ENCODE measurements around the gene MBD6.
A peak's percentile ranks its signal among the peaks of the same experiment; 100 is the strongest.

MBD6 gene

DNA sequence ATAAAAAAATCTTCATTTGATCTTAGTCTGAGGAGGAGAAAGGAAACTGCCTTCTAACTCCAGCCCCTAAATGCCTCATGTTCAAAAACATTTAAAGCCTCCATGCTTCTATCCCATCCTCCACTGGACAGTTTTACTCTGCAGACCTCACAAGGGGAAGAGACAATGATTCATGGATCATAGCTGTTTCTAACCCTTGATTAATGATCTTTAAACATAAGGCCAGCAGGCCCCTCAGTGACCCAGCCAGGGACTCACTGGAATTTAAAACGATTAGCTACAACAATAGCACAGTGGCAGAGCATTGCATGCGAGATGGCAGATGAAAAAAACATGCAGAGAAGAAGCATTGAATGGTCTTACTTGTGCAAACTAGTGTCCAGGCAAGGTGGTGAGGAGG is 18.4 kb downstream of the MBD6 start:
- Histone ChIP-seq H3K9ac (ENCODE audit: low read length) (no peak overlapping the region), H3K9me2 (replicated peaks; ENCODE audit: insufficient read depth, low read length) (no peaks in the 10 kb centered on the region), H3K27me3 (replicated peaks; ENCODE audit: insufficient read depth, low read length) (no peaks in the 10 kb centered on the region), H3K36me3 (replicated peaks; ENCODE audit: insufficient read depth, low read length) (no peaks in the 10 kb centered on the region), H3K9me3 (replicated peaks; ENCODE audit: insufficient read depth, low read length) (no peaks in the 10 kb centered on the region), H3K4me3 (ENCODE audit: low read length) (no peak overlapping the region), H3K4me1 (ENCODE audit: low read length) (peaks cover 7% of the 10 kb centered on the region; the same call in 1 of the 2 replicates), H4K20me1 (ENCODE audit: insufficient read depth, low read length) (no peaks in the 10 kb centered on the region), H3K4me2 (ENCODE audit: low read depth, low read length) (no peak overlapping the region), H3K27ac (ENCODE audit: low read length) (no peak overlapping the region), H3K79me2 (ENCODE audit: low read length) (peaks cover 21% of the 10 kb centered on the region), H3F3A (ENCODE audit: insufficient read depth, low read length) (no peaks in the 10 kb centered on the region), H2AFZ (ENCODE audit: low read length) (no peak overlapping the region)
- DNase-seq: no peak
- TF ChIP-seq, protein P1, sequence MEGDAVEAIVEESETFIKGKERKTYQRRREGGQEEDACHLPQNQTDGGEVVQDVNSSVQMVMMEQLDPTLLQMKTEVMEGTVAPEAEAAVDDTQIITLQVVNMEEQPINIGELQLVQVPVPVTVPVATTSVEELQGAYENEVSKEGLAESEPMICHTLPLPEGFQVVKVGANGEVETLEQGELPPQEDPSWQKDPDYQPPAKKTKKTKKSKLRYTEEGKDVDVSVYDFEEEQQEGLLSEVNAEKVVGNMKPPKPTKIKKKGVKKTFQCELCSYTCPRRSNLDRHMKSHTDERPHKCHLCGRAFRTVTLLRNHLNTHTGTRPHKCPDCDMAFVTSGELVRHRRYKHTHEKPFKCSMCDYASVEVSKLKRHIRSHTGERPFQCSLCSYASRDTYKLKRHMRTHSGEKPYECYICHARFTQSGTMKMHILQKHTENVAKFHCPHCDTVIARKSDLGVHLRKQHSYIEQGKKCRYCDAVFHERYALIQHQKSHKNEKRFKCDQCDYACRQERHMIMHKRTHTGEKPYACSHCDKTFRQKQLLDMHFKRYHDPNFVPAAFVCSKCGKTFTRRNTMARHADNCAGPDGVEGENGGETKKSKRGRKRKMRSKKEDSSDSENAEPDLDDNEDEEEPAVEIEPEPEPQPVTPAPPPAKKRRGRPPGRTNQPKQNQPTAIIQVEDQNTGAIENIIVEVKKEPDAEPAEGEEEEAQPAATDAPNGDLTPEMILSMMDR (IDR thresholded peaks at IDR 0.05; ENCODE audit: low read length): no peak
- TF ChIP-seq EZH2phosphoT487 (IDR thresholded peaks at IDR 0.05; ENCODE audit: low read length) (no peak), EZH2 (optimal IDR thresholded peaks at IDR 0.05; ENCODE audit: low read depth, low read length) (no peak)

DNA sequence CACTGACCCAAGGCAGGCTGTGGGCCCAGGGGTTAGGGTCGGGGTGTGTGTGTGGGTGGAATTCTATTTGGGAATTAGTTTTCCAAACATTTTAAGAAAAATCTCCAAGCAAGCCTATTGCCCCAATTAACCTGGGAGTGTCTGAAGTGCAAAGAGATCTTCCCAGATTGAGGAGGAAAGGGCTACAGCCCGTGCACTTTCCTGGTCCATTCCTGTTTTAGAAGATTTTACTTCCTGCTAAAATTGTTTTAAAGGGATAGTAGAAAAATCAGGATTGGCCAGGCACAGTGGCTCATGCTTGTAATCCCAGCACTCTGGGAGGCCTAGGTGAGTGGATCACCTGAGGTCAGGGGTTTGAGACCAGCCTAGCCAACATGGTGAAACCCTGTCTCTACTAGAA is 19.1 kb downstream of the MBD6 start:
- Histone ChIP-seq H3K4me3 (ENCODE audit: low read length) (no peak overlapping the region), H2AFZ (ENCODE audit: low read length) (no peak overlapping the region), H3K9ac (ENCODE audit: low read length) (no peak overlapping the region), H3F3A (ENCODE audit: insufficient read depth, low read length) (no peaks in the 10 kb centered on the region), H4K20me1 (ENCODE audit: insufficient read depth, low read length) (no peaks in the 10 kb centered on the region), H3K79me2 (ENCODE audit: low read length) (peaks cover 28% of the 10 kb centered on the region), H3K27me3 (replicated peaks; ENCODE audit: insufficient read depth, low read length) (no peaks in the 10 kb centered on the region), H3K4me2 (ENCODE audit: low read depth, low read length) (no peak overlapping the region), H3K9me3 (replicated peaks; ENCODE audit: insufficient read depth, low read length) (no peaks in the 10 kb centered on the region), H3K27ac (ENCODE audit: low read length) (no peak overlapping the region), H3K4me1 (ENCODE audit: low read length) (peaks cover 10% of the 10 kb centered on the region; the same call in 1 of the 2 replicates), H3K9me2 (replicated peaks; ENCODE audit: insufficient read depth, low read length) (no peaks in the 10 kb centered on the region), H3K36me3 (replicated peaks; ENCODE audit: insufficient read depth, low read length) (no peaks in the 10 kb centered on the region)
- DNase-seq: no peak
- TF ChIP-seq EZH2 (optimal IDR thresholded peaks at IDR 0.05; ENCODE audit: low read depth, low read length): no peak

DNA sequence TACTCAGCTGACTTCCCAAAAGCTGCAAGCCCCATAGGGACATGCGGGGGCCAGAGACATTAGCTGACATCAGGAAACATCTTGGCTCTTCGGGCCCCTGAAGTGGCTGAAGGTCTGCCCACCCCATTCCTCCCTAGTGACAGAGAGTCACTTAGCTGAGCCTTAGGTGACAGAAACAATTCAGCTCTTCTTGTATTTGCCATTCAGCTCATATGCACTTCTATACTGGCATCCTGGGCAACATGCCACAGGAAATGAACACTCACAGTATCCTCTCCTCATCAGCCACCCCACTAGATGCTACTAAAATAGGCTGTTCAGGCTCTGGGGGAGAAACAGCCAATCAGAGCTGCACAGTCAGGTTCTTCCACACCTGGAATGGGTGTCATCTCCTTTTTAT is 21.0 kb downstream of the MBD6 start:
- no peaks in the 10 kb centered on the region for H4K20me1 ChIP-seq (ENCODE audit: insufficient read depth, low read length)
- H3K9me3 ChIP-seq (replicated peaks; ENCODE audit: insufficient read depth, low read length): no peaks in the 10 kb centered on the region
- no peaks in the 10 kb centered on the region for H3K36me3 ChIP-seq (replicated peaks; ENCODE audit: insufficient read depth, low read length)
- H3F3A ChIP-seq (ENCODE audit: insufficient read depth, low read length): no peaks in the 10 kb centered on the region
- no peak overlapping the region for H2AFZ ChIP-seq (ENCODE audit: low read length)
- H3K4me3 ChIP-seq (ENCODE audit: low read length): no peak overlapping the region
- H3K27me3 ChIP-seq (replicated peaks; ENCODE audit: insufficient read depth, low read length): peaks cover 11% of the 10 kb centered on the region
- no peak overlapping the region for H3K9ac ChIP-seq (ENCODE audit: low read length)
- no peaks in the 10 kb centered on the region for H3K9me2 ChIP-seq (replicated peaks; ENCODE audit: insufficient read depth, low read length)
- H3K79me2 ChIP-seq (ENCODE audit: low read length): peaks cover 31% of the 10 kb centered on the region
- no peak overlapping the region for H3K27ac ChIP-seq (ENCODE audit: low read length)
- DNase-seq: no peak
- H3K4me1 ChIP-seq (ENCODE audit: low read length): peaks cover 10% of the 10 kb centered on the region; the same call in 1 of the 2 replicates
- H3K4me2 ChIP-seq (ENCODE audit: low read depth, low read length): no peak overlapping the region
- TF ChIP-seq, protein P1 (IDR thresholded peaks at IDR 0.05; ENCODE audit: low read length): no peak
- no peak for TF ChIP-seq EZH2 (optimal IDR thresholded peaks at IDR 0.05; ENCODE audit: low read depth, low read length)
- no peak for TF ChIP-seq EZH2phosphoT487 (IDR thresholded peaks at IDR 0.05; ENCODE audit: low read length)

DNA sequence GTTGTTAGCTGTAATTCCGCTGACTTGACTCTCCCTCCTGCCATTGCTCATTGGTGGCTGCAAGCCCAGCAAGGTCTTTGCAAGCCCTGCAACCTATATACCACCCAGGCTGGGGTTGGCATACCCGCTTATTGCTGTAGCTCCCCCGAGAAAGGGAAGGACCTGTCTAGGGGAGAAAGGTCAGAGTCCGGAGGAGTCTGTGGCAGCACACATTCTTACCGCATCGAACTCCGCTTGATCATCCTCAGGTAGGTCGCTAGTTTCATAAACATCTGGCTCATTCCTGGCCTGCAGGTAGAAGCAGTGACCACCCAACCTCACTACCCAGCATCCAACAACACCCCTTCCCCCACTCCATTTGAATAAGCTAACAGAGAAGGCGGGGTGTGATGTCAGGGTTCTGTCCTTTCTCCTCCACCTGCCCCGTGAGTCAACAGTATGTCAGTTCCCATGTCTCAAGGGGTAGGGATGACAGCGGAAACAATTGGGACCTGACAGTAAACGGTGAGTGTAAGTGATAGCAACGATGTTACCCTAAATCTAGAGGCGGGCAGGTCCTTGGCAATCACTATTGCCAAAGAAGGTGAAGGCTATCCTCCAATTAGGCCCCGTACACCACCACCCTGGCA is 23.3 kb downstream of the MBD6 start:
- H3K4me3 ChIP-seq (ENCODE audit: low read length): peak overlapping the region; percentile 96
- H3K9me2 ChIP-seq (replicated peaks; ENCODE audit: insufficient read depth, low read length): no peaks in the 10 kb centered on the region
- no peaks in the 10 kb centered on the region for H3K9me3 ChIP-seq (replicated peaks; ENCODE audit: insufficient read depth, low read length)
- peaks cover 31% of the 10 kb centered on the region for H3K79me2 ChIP-seq (ENCODE audit: low read length)
- H3K27ac ChIP-seq (ENCODE audit: low read length): no peak overlapping the region
- peak overlapping the region; percentile 95 for H3K9ac ChIP-seq (ENCODE audit: low read length)
- H3F3A ChIP-seq (ENCODE audit: insufficient read depth, low read length): no peaks in the 10 kb centered on the region
- H2AFZ ChIP-seq (ENCODE audit: low read length): peak overlapping the region; percentile 98
- peaks cover 25% of the 10 kb centered on the region for H3K27me3 ChIP-seq (replicated peaks; ENCODE audit: insufficient read depth, low read length)
- peaks cover 10% of the 10 kb centered on the region; the same call in 1 of the 2 replicates for H3K4me1 ChIP-seq (ENCODE audit: low read length)
- H4K20me1 ChIP-seq (ENCODE audit: insufficient read depth, low read length): no peaks in the 10 kb centered on the region
- H3K36me3 ChIP-seq (replicated peaks; ENCODE audit: insufficient read depth, low read length): no peaks in the 10 kb centered on the region
- no peak for TF ChIP-seq EZH2phosphoT487 (IDR thresholded peaks at IDR 0.05; ENCODE audit: low read length)
- TF ChIP-seq EZH2 (optimal IDR thresholded peaks at IDR 0.05; ENCODE audit: low read depth, low read length): no peak
- TF ChIP-seq, protein P1 (IDR thresholded peaks at IDR 0.05; ENCODE audit: low read length): no peak
- peak overlapping the region; percentile 92 for H3K4me2 ChIP-seq (ENCODE audit: low read depth, low read length)
- no peak for DNase-seq

Measured in MM.1S (cell line).